OCI-LY3 (cell line): ENCODE results near the gene FARP1.

Experiments
- H2AFZ ChIP-seq: fragments of 200-600, 300-600 bp; shearing (Covaris generic); 2 replicates; pipeline ENCODE4 v1.6.0; 2014; ENCODE audit warnings: antibody characterized with exemption, low read depth, low read length
- H3K27ac ChIP-seq: fragments of 200-600, 300-600 bp; sonication (generic); 2 replicates; pipeline ENCODE4 v1.5.1; 2014; ENCODE audit warnings: mild to moderate bottlenecking, low read length, moderate library complexity, mixed read lengths
- H3K27me3 ChIP-seq: fragments of 200-600, 300-600 bp; sonication (generic); 2 replicates; pipeline ENCODE4 v1.6.1; 2014; ENCODE audit warnings: low read depth, low read length, mixed read lengths
- H3K36me3 ChIP-seq: fragments of 200-600, 300-600 bp; sonication (generic); replicated peaks from 2 replicates; pipeline ENCODE3; 2014; ENCODE audit warnings: low read depth, low read length, mixed read lengths
- H3K4me1 ChIP-seq: fragments of 300-600, 200-600 bp; sonication (generic); 2 replicates; pipeline ENCODE4 v1.6.1; 2014; ENCODE audit warnings: low read length, mixed read lengths
- H3K4me2 ChIP-seq: fragments of 200-600, 300-600 bp; sonication (generic); 2 replicates; pipeline ENCODE4 v1.6.1; 2014; ENCODE audit warnings: low read length, mixed read lengths
- H3K4me3 ChIP-seq: fragments of 300-600, 200-600 bp; sonication (generic); 2 replicates; pipeline ENCODE4 v1.5.1; 2014; ENCODE audit warnings: antibody characterized with exemption, mild to moderate bottlenecking, low read length, moderate library complexity
- H3K79me2 ChIP-seq: fragments of 300-600, 200-600 bp; shearing (Covaris generic); 2 replicates; pipeline ENCODE4 v1.6.1; 2014; ENCODE audit warnings: mild to moderate bottlenecking, low read length, mixed read lengths
- H3K9ac ChIP-seq: fragments of 300-600, 200-600 bp; shearing (Covaris generic); 2 replicates; pipeline ENCODE4 v1.6.0; 2014; ENCODE audit warnings: mild to moderate bottlenecking, low read length, moderate library complexity
- H3K9me3 ChIP-seq: fragments of 200-600, 300-600 bp; shearing (Covaris generic); 2 replicates; pipeline ENCODE4 v1.6.1; 2014; ENCODE audit warnings: low read length, mixed read lengths; ENCODE audit not compliant: insufficient read depth
- H4K20me1 ChIP-seq: fragments of 200-600, 300-600 bp; sonication (generic); 2 replicates; pipeline ENCODE4 v1.6.1; 2016; ENCODE audit warnings: low read length, mixed read lengths; ENCODE audit not compliant: insufficient read depth
- CTCF ChIP-seq: fragments of 200-600, 300-600 bp; sonication (generic); IDR thresholded peaks from 2 replicates; pipeline ENCODE4 v1.5.1; 2014; ENCODE audit warnings: antibody characterized with exemption, low read length, low read depth
- EZH2phosphoT487 ChIP-seq: fragments of 200-600 bp; shearing (Covaris generic); IDR thresholded peaks from 2 replicates; pipeline ENCODE4 v1.6.1; 2018; ENCODE audit warnings: antibody characterized with exemption, mixed run types, low read depth

Gene FARP1

GRCh38 chr13:98208606-98209005 is 65.7 kb downstream of the FARP1 start:
- Histone ChIP-seq H3K79me2 (no peaks in the 10 kb centered on the region), H3K27me3 (peaks cover 7% of the 10 kb centered on the region; the same call in 1 of the 2 replicates), H3K9me3 (no peaks in the 10 kb centered on the region)

GRCh38 chr13:98212763-98213162 is 69.9 kb downstream of the FARP1 start:
- no peaks in the 10 kb centered on the region for H3K9me3 ChIP-seq
- H3K27me3 ChIP-seq = no peaks in the 10 kb centered on the region
- H3K4me2 ChIP-seq = no peak overlapping the region
- H3K4me1 ChIP-seq = peaks cover 7% of the 10 kb centered on the region
- H3K36me3 ChIP-seq = no peaks in the 10 kb centered on the region
- H3K27ac ChIP-seq = no peak overlapping the region
- no peaks in the 10 kb centered on the region for H4K20me1 ChIP-seq
- no peak overlapping the region for H3K9ac ChIP-seq
- no peak for TF ChIP-seq CTCF
- no peak for TF ChIP-seq EZH2phosphoT487
- H2AFZ ChIP-seq = no peak overlapping the region
- no peaks in the 10 kb centered on the region for H3K79me2 ChIP-seq
- no peak overlapping the region for H3K4me3 ChIP-seq

More at GRCh38 chr13:98208606-98209005, 65.7 kb downstream of the FARP1 start:
- Histone ChIP-seq H3K36me3 (no peaks in the 10 kb centered on the region), H3K4me2 (no peak overlapping the region), H3K27ac (no peak overlapping the region), H4K20me1 (no peaks in the 10 kb centered on the region), H3K9ac (no peak overlapping the region), H3K4me1 (no peaks in the 10 kb centered on the region), H3K4me3 (no peak overlapping the region), H2AFZ (no peak overlapping the region)
- TF ChIP-seq CTCF (no peak), EZH2phosphoT487 (no peak)

GRCh38 chr13:98213354-98213753 is 70.5 kb downstream of the FARP1 start:
- Histone ChIP-seq H3K9me3 (no peaks in the 10 kb centered on the region), H3K36me3 (no peaks in the 10 kb centered on the region), H4K20me1 (no peaks in the 10 kb centered on the region), H2AFZ (no peak overlapping the region), H3K27me3 (no peaks in the 10 kb centered on the region), H3K9ac (no peak overlapping the region), H3K4me2 (no peak overlapping the region), H3K79me2 (no peaks in the 10 kb centered on the region), H3K4me1 (peaks cover 7% of the 10 kb centered on the region), H3K4me3 (no peak overlapping the region), H3K27ac (no peak overlapping the region)
- TF ChIP-seq EZH2phosphoT487 (no peak), CTCF (no peak)

- Histone ChIP-seq H3K36me3 (no peaks in the 10 kb centered on the region), H3K27ac (no peak overlapping the region), H3K9ac (no peak overlapping the region), H3K4me1 (peaks cover 7% of the 10 kb centered on the region), H4K20me1 (no peaks in the 10 kb centered on the region), H3K4me3 (no peak overlapping the region), H2AFZ (no peak overlapping the region), H3K27me3 (no peaks in the 10 kb centered on the region), H3K79me2 (no peaks in the 10 kb centered on the region), H3K9me3 (no peaks in the 10 kb centered on the region), H3K4me2 (no peak overlapping the region)
- no peak for TF ChIP-seq CTCF
- TF ChIP-seq EZH2phosphoT487 = no peak
These were observed 71.2 kb downstream of the FARP1 start for GRCh38 chr13:98214008-98214643.
